HCEC 1CT (cell line): Measurements from ENCODE around the gene KIDINS220.
A peak's percentile ranks its signal among the peaks of the same experiment; 100 is the strongest.

ENCODE experiments used
- DNase-seq: peaks from one replicate; pipeline ENCODE4 v3.0.0-alpha.2; 2017

KIDINS220 gene

DNA sequence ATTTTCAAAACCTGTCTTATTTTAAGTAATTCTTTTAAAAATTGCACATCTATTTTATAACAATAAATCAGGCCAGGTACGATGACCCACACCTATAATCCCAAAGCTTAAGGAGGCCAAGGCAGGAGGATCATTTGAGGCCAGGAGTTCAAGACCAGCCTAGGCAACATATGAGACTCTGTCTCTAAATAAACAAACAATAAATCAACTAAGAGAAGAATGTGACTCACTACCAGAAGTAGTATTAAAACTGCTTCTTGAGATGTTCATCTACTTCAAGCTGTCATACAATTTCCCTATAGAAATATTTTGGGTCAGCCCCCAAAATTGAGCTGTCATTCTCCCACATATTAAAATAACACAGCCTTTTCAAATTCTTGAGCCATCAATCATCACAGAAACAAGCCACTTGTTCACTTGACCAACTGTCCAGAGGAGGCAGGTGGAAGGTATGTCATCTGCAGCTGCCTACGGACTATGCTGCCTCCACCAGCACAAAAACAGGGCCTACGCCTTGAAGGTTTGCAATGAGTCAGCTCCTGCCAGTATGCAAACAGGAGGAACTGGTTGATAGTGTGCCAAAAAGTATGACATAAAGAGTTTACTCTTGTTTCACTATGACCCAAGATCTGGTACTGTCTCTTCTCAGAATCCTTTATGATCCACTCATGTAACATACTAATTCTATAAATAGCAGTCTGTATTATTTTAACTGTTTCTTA lies 33.6 kb downstream of the KIDINS220 start:
- peak; percentile 93 for DNase-seq

DNA sequence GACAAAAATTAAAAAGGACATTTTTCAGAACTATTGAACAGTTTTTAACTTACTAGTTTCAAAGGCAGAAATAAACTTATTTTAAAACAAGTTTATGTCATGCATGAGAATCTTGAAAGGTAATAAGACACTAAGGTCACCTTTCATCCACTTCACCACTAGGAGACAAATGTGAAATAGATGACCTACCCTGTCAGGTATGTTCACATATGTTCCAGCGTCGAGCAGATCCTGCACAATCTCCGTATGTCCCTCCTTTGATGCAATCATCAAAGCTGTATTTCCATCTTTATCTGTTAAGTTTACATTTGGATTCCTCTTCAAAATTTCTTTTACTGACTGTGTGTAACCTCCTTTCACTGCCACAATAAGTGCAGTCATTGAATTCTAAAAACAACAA lies 34.7 kb downstream of the KIDINS220 start:
- DNase-seq = no peak

DNA sequence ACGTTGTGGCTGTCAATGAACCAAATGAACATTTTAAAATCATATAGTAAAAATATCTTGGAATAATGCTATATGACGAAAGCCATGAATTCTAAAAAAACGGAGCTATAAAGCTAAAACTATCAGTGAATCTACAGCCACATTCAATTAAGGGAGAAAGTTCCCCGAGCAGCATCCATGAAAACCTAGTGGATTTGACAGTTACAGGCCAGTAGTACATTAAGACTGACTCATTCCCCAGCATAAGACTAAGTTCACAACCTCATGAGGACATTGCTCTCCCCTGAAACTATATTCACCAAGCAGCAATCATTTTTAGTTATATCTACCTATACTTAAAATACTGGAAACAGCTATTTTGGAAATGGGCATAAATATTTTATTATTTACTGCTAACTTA lies 36.6 kb downstream of the KIDINS220 start:
- no peak for DNase-seq

DNA sequence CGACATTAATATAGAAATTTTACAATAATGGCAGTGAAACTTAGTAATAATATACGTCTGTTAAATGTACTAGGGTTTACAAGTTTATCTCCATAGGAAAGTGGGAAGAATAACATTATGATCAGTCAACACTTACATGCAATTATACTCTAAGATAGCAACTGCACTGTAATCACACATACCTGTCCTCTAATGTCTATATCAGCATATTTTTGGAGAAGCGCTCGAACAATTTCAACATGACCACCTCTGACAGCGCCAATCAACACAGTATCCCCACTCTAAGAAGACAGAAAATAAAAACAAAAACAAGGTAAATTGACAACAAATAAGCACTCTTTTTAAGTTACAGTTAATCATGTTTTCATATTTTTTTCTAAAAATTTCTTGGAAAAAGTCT lies 37.2 kb downstream of the KIDINS220 start:
- no peak for DNase-seq

DNA sequence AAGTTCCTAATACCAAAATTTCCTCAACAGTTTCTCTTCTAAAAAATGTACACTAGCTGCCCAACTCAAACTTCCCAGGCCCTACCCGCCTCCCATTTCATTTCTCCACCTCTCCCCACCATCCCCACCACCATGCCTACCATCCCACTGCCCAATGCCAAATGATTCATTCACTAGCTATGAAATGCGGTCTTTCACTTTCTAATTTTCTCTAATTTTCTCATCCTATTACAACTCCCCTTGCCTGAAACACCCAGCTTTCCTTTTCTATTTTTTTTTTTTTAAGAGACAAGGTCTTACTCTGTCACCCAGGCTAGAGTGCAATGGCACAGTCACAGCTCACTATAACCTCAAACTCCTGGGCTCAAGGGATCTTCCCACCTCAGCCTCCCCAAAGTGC lies 38.4 kb downstream of the KIDINS220 start:
- no peak for DNase-seq

DNA sequence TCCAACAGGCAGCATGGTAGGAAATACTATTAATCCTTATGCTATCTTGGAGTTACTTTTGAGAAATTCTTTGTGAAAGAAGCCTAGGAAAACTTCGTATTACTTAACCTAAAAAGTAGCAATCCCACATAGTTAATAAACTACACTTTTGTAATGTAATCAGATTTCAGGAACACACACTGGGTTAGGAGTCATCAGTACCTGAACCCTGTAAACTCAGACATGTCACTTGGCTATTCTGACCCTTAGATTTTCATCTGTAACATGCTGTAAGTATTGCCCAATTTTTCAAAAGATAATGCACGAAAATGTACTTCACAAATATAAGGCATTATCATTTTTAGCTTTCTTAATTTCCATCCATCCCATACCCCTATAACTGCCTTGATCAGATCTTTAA lies 39.0 kb downstream of the KIDINS220 start:
- DNase-seq = no peak

DNA sequence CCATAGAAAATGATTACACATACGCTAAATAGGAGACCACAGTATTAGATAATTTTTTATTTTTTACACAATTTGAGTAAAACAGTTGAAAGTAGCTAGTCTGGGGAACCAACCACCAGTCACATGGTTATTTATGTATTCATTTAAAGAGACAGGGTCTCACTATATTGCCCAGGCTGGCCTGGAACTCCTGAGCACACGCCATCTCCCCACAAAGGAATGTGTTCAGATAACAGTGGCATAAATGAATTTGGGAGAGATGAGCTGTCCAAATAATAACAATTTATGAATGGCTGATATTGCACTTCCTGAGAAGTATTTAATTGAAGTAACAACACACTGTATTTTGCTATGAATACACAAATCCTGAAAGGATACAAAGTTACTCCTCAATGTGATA lies 39.7 kb downstream of the KIDINS220 start:
- DNase-seq = no peak

DNA sequence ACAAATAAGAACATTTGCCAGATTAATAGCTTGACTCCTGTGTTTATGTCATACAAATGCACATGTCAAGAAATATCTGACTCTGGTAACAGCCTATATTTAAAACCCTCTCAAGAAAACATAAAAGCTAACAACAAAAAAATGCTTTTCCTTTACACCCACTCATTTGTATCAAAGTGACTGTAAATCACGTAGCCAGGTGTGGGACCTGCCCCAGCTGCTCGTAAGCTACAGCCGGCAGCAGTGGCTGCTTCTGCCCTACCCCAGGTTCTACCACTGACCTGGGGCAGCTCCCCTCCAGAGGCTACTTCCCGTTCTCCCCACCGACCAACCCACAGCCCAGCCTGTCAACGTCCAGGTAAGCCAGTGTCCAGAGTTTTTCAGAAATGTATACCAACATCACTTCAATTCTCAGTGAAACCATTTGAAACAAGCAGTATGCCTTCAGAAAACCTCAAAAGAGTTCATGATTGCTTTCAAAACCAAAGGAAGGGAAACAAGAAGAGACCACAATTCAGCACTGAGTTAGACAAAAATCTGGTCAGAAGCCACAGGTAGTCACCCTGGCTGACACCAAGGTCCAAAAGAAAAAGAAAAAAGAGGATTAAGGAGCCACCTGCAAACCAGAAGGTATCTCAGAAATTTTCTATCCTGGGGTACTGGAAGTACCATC lies 40.4 kb downstream of the KIDINS220 start:
- DNase-seq = no peak

DNA sequence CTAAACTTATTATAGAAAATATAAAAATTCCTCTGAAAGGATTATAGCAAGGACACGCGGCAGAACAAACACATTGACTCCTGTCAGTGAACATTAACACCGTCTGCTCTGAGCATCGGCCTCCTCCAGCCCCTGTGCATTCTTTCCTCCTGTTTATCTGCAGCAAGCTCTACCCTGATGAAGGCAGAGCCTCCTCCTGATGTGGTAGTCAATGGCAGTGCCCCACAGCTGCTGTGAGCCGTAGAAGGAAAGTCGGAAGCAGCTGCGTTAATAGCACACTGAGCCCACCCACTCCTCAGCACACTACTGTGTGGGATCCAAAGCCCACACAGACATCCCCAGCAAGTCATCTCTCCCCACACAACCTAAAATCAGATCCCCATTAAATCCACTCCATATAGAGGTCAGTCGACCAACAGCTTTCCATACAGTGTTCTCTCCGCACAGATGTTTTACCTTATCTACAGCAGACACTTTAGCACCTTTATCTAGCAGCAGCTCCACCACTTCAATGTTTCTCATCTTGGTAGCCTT lies 41.0 kb downstream of the KIDINS220 start:
- no peak for DNase-seq

DNA sequence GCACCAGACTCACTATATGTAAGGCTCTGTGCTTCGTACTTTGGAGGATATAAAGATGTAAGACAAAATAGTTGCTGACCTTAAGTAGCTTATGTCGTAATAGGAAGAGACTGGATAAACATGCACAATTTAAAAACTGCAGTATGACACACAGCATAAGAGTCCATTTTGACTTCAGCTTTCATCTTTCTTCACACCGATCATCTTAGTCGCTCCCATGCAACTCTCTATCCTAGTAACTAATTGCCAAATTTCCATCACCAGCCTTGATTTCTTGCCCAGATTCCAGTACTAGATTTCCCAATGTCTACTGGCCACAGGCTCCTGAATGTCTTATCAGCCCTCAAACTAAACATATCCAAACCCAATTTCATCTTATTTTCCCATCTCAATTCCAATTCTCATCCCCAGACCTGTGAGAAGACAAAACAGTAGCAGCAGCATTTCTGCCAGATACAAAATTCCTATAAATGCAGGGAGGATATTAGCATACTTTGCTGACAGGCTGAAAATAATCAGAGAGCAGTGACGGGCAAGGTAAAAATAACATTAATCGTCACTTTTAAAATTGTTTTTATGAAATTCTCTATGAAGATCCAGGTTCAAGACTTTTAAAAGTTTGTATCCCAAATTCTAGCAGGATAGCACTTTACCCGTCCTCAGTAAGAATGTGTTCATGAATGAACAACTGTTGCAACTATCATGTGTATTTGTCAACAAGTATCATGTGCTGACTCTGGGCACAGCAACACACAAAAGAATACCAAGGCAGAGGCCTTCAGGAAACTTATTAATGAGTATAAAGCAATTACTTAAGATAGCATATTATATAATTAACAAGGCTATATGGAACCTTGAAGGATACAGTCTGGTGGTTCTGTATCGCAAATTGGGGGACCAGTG lies 42.2 kb downstream of the KIDINS220 start:
- DNase-seq = peak; percentile 52

- DNase-seq = no peak
Measured at GRCh38 chr2:8790739-8791162, 46.7 kb downstream of the KIDINS220 start.

DNA sequence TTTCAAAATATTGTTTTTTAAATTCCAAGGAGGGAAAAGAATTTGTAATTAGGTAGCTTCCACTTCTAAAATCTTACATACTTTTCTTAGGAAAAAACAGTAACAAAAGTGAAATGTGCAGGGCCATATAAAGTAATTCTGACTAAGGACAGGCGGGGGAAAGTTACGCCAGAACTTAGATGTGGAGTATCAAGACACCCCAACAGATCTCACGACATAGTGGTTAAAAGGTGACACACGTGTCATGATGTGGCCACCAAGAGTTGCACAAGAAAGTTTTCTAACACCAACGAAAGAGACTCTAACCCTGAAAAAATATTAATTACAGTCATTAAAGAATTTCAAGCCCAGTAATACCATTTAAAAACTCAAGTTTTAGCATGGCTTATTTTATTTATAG lies 51.0 kb downstream of the KIDINS220 start:
- no peak for DNase-seq

DNA sequence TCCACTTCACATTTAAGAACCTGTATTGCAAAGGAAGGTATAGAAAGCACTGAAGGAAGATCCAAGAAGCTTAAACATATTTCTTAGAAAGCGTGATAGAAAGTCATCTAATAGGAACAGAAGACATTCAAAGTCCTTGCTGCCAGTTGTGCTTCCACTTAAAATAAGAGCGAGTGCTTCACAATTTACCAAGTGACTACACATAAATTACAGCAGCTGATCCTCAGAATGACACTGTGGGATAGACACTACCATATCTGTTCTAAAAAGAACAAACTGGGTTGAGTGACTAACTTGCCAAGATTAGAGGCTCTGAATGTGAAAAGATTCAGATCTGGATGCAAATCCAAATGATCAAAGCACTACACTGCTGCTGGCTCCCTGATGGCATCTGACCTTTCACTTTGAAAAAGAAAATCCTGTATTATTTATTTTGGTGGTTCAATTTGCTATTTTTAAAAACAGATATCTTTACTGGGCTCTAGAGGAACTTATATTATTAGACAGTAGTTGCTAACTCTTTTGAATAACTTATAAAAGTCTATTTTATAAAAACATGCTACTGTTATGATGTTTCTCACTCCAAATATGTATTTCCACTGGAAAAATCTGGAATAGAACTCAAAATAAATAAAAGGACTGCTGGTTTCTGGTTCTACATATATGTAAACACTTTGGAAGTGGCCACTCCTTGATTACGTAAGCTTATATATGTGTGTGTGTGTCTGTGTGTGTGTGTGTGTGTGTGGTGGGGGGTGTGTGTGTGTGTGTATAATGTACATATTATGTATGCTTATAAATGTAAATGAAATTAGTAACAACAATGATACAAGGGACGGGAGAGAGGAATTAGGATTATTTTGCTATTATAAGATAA lies 57.4 kb downstream of the KIDINS220 start:
- no peak for DNase-seq

DNA sequence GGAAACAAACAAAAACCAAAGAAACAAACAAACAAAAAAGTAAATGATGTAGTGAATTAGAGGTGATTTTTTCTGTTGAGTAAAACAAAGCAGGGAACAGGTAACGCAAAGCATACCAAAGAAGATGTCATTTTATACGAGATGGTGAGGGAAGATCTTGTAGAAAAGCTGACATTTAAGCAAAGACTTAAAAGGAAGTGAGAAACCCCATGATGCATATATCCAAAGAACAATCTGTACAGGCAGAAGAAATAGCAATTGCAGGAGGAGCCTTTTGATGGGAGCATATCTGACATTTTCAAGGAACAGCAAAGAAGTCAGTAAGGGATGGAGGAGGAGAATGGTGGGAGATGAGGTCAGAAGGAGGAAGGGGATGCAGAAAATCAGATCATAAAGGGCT lies 63.0 kb downstream of the KIDINS220 start:
- DNase-seq = no peak

DNA sequence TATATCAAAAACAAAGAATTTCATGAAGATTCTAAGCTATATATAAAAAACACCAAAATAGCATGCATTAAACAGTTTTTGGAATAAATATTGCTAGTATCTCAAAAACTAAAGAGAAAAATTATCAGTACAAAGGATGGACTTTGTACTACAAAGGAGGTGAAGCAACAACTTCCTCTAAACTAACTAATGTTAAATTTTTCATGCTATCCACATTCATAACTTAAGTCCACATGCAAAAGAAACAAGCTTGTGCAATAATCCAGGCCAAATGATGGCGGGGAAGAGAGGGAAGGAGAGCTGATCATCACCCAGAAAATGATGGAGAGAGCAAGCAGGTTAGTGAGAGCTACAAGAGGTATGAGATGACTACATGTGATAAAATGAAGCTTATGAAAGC lies 70.1 kb downstream of the KIDINS220 start:
- DNase-seq = no peak

- peak; percentile 27 for DNase-seq
Measured at GRCh38 chr2:8761529-8762164, 75.8 kb downstream of the KIDINS220 start.

DNA sequence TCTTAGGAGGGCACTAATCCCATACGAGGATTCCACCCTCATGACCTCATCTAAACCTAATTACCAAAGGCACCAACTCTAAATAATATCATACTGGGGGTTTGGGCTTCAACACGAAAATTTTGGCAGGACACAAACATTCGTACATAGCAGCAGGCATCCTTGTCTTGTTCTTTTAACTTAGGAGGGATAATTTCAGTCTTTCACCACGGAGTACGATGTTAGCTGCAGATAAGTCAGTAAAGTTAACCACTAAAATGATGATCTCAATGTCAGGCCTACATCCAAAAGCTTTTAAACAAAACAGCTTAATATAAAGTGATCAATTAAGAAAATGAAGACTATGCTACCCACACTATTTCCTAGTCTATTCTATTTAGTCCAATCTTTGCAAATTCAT lies 80.7 kb downstream of the KIDINS220 start:
- DNase-seq = no peak

DNA sequence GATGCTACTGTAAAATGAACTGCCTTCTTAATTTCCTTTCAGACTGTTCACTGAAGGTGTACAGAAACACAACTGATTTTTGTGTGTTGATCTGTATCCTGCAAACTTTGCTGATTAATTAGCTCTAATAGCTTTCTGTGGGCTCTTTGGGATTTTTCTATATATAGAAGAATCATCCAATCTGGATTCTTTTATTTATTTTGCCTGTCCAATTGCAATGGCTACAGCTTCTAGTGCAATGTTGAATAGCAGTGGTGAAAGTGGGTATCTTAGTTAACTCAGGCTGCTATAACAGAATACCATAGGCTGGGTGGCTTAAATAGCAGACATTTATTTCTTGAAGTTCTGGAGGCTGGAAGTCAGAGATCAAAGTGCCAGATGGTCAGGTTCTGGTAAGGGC lies 81.2 kb downstream of the KIDINS220 start:
- DNase-seq = no peak

GRCh38 chr2:8754106-8754776 lies 83.2 kb downstream of the KIDINS220 start:
- DNase-seq = no peak

DNA sequence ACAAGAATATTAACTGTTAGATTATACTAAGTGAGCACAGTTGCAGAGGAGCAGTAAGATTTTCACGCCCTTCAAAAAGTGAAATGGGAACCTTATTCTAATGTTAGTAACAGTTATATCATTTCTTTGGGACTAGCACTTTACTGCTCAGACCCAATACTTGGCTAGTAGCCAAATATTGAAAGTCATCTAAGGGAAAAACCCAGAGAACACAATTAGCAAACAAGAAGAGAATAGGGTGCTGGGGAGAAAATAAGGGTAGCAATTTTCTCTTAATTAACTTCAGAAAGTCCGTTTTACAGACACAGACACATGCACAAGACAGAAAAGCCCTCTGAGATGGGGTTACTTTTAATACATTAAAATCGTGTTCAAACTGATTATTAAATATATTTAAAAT lies 83.8 kb downstream of the KIDINS220 start:
- DNase-seq = no peak

- no peak for DNase-seq
Measured at GRCh38 chr2:8752385-8752784, 85.0 kb downstream of the KIDINS220 start.
